ENCODE results near the gene RANBP2.
"Not testable (repeated sequence)": the region's sequence is repeated elsewhere in the genome, so short reads cannot be mapped to it uniquely, and the experiment has no call there.

DNA sequence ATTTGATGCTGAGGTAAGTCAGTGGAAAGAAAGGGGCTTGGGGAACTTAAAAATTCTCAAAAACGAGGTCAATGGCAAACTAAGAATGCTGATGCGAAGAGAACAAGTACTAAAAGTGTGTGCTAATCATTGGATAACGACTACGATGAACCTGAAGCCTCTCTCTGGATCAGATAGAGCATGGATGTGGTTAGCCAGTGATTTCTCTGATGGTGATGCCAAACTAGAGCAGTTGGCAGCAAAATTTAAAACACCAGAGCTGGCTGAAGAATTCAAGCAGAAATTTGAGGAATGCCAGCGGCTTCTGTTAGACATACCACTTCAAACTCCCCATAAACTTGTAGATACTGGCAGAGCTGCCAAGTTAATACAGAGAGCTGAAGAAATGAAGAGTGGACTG is 47.4 kb downstream of the RANBP2 start:
- not testable (repeated sequence) for TF ChIP-seq CTCF, EP300, POLR2A (IDR thresholded peaks at IDR 0.05)

Measured in suprapubic skin (tissue), 3 donors.